ENCODE data around the gene TANGO2.

The TANGO2 gene, protein sequence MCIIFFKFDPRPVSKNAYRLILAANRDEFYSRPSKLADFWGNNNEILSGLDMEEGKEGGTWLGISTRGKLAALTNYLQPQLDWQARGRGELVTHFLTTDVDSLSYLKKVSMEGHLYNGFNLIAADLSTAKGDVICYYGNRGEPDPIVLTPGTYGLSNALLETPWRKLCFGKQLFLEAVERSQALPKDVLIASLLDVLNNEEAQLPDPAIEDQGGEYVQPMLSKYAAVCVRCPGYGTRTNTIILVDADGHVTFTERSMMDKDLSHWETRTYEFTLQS

DNA sequence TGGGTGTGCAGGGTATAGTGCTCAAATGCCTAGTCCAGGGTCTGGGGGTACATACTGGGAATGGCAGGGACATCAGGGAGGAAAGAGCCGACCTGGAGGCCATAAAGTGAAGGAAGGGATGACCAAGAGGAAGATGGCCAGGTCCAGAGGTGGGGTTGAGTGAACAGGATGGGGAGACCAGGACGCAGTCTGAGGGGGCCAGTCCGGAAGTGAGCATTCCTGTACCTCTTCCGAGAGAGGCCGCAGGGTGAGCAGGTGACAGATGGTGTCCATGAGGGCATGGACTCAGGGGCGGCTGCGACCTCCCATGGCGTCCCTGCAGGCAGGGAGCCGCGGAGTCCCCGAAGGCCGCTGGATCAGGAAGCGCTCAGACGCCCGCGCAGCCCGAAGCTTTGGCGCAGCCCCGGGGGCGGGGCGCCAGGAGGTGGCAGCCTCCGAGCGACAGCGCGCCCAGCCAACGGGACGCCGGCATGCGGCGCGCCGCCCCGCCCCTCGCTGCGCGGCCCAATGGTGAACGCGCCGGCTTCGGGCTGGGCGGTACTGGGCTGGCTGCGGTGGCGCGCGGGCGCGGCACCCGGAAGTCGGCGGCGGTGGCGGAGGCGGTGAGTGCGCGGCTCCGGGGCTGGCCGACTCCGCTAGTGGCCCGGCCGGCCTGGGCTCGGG is at the start of gene TANGO2:
Gene TANGO2 (plus strand): TSS at position 578 of the 663 bp plus-strand sequence. CDS start 15,689 bp downstream, outside the sequence.
- Histone ChIP-seq H3K27ac (peak within 1 kb of the TSS; percentile 73 to 98 (median 92)), H3K4me3 (peak within 1 kb of the TSS; percentile 57 to 98 (median 91))

DNA sequence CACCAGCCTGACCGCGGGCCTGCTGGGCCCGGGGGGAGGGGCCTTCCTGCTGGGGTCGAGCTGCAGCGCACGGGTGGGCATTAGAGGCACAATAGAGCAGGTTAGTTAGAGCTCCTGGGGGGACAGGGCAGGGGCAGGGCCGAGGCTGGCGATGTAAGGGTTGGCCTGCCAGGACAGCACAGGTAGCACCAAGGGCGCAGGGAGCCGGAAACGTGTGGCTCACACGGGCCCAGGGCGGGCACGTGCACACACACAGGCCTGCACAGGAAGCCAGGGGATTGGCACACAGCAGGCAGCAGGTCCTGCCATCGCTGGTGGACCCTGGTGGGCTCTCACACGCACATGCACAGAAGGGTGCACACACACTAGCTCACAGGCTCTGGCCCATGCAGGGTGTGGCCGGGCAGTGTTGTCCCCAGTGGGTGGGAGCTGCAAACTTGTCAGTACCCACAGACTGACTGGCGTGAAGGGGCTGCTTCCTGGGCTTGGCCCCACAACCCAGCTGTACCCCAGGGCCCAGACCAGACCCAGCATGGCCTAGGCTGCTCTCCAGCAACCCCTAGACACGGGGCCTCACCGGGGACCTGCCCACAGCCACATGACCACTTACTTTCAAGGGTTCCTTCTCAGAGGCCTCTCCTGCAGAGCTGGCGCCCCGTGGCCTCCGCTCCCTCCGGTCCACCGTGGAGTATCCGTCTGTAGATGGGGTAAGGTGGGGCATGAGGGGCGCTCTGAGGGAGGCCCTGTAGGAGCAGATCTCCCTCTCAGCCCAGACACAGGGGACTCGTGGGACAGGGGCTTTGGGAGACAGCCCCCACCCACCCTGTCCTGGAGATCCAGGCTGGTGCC is 49.4 kb upstream of the TANGO2 start:
- H3K27ac ChIP-seq = peak overlapping the region in 2 of 21 experiments; percentile 25 to 29
- H3K4me3 ChIP-seq = no peak overlapping the region

DNA sequence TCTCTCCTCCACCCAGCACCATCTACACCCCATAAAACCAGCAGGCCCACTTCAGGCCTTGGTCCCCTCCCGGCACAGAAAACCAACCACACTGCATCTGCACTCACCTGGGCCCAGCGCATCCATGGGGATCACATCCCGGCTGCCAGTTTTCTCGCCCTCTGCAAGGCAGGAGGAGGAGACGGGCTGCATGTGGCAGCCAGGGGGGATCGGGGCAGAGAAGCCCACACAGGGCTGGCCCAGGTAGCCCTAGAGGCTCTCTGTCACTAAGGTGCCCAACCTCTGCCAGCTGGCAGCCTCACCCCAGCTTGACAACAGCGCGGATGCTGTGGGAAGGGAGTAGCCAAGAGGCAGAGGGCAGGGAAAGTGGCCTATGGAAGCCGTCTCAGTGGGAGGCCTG is 48.7 kb upstream of the TANGO2 start:
- peak overlapping the region in 1 of 21 experiments; percentile 29 for H3K27ac ChIP-seq

DNA sequence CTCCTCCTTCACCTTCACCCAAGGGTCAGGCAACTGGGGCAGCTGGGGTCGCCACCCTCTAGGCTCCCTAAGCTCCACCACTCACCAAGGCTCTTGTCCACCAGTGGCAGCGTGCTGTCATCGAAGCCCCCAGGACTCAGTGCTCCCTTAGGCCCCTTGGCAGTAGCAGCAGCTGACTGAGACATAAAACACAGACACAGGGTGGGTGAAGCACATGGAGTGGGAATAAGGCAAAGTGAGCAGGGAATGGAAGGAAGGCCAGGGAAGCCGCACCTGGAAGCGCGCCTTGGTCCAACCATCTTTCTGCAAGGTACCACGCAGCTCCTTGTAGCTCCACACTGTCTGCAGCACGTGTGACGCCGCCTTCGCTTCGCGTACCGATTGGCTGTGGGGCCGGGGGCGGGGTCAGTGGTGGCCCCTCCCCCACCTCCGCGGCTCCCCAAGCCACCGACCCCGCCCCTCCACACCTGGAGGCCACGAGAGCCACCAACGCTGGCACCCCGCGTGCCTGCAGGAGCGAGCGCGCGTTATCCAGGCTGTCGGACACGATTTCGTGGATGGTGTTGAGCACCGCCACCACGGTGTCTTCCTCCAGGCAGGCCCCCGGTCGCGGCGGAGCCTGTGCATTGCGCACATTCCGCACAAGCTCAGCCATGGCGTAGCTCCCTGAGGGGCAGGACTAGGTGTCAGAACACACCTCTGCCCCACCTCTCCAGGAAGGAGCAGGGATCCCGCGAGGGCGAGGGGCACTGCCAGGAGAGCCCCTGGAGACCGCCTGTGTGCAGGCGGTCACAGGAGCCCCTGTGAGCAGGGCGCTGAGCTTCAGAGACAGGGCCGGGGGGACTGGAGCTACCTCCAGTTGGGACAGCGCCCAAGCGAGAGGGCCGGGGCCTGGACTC is 48.0 kb upstream of the TANGO2 start:
- no peak overlapping the region for H3K27ac ChIP-seq
- no peak overlapping the region for H3K4me3 ChIP-seq

More for the DNA sequence above, 48.7 kb upstream of the TANGO2 start:
- H3K4me3 ChIP-seq = no peak overlapping the region

DNA sequence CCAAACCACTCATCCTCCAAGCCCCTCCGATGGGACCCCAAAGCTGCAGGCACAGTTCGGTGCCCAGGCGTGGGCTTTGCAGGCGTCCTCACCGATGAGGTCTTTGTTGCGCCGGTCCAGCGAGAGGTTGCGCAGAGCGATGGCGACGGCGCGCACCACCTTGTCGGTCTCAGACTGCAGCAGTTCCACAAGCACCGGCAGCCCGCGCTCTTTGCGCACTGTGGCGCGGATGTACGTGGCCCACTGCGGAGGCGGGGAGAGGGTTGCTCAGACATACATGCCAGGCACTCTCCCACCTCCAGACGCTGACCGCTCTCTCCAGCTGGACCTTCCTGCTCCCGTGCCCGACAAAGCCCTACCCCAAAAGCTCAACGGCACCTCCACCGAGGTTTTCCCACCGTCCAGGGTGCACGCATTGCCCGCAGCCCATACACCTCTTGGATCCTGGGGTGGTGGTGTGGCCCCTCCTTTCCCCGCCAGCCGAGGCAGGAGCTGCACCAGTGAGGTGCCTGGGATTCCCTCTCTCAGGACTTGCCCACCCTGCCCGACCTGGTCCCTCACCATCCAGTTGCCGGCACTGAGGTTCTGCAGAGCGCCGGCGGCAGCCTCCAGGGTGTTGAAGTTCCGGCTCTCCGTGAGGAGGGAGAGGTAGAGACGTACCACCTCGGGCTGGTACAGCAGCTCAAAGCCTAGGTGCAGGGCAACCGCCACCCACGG is 47.2 kb upstream of the TANGO2 start:
- no peak overlapping the region for H3K27ac ChIP-seq
- H3K4me3 ChIP-seq = no peak overlapping the region

DNA sequence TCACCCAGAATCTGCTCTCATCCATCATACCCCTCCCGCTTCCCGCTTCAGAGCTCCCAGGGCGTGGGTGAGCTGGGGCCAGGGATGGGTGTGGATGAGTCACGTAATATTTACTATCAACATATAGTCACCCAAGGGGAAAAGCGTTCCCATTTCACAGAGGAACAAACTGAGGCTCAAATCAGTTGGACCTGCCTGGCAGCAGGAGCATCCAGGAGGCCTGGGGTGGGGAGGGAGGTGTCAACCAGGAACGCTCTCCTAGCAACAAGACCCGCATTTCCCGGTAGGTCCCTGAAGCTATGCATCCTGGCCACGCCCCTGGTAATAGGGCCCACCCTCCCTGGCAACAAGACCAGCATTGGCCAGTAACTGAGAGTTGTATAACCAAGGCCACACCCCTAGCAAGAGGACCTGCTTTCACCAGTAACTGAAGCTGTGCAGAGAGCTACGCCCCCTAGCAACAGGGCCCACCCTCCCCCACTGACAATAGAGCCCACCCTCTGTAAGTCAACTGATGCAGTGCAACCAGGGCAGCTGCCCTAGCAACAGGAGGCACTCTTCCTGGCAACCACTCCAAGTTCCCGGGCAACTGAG is 46.5 kb upstream of the TANGO2 start:
- H3K27ac ChIP-seq = peak overlapping the region in 1 of 21 experiments; percentile 30
- H3K4me3 ChIP-seq = no peak overlapping the region

DNA sequence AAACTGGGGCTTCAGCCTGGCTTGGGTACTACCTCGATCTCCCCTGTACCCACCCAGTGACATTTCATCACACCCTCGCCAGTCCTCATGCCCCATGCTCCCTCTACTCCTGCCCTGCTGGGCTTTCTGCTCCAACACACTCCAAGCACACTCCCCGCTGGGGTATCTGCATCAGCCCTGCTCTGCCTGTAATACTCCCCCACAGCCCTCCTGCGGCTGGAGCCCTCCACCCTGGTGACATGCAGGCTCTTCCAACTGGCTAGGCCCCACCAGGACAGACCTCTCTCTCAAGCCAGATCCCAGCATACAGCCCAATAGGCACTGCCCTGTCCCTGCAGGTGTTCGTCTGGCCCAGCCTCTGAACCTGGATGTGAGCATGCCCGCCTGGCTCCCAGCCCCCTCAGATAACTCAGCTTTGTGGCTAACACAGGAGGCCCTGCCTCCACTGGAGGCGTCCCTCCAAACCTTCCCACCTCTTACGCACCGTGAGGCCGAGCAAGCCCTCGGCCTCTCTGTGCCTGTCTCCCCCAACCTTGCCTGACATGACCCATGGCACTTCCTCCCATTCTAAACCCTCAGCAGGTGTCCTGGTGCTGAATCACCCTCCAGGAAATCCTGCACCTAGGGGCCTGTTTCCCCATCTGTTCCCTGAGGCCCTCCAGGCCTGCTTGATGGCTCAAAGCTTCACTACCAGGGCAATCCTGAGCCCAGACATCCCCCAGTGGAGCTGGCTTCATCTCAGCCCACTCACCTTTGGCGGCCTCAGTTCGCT is 45.8 kb upstream of the TANGO2 start:
- H3K27ac ChIP-seq = peak overlapping the region in 2 of 21 experiments; percentile 2 to 30
- H3K4me3 ChIP-seq = no peak overlapping the region

DNA sequence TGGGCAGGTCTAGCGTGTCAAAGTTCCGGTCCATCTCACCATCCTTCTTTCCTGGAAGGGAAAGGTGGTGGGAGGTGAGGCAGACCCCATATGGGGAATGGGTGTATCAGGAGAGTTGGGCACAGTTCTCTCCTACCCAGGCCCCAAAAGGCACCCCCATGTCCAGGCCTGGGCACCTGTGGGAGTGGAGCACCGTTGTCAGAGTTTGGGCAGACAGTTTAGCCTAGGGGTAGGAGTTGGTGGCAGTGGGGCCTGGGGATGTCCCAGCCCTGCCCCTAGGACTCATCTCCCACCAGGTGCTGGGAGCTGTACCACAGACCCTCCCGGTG is 45.2 kb upstream of the TANGO2 start:
- Histone ChIP-seq H3K4me3 (no peak overlapping the region), H3K27ac (peak overlapping the region in 1 of 21 experiments; percentile 2)

DNA sequence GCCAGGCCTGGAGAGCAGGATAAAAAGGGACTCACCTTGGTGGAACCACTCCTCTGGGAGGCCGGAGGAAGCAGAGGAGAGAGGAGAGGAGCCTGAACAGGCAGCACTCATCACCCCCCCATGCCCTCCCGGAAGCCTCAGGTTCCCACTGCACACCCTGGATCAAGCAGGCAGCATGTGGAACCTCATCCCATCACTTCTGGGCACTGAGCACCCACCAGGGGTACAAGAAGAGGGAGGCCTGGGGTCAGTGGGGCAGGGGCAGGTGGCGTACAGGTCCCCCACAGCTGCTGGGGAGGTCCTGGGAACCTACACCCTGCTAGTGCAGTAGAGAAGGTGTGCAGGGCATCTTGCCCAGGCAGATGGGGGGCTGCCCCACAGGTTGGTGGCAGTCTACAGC is 44.2 kb upstream of the TANGO2 start:
- Histone ChIP-seq H3K4me3 (no peak overlapping the region), H3K27ac (no peak overlapping the region)

DNA sequence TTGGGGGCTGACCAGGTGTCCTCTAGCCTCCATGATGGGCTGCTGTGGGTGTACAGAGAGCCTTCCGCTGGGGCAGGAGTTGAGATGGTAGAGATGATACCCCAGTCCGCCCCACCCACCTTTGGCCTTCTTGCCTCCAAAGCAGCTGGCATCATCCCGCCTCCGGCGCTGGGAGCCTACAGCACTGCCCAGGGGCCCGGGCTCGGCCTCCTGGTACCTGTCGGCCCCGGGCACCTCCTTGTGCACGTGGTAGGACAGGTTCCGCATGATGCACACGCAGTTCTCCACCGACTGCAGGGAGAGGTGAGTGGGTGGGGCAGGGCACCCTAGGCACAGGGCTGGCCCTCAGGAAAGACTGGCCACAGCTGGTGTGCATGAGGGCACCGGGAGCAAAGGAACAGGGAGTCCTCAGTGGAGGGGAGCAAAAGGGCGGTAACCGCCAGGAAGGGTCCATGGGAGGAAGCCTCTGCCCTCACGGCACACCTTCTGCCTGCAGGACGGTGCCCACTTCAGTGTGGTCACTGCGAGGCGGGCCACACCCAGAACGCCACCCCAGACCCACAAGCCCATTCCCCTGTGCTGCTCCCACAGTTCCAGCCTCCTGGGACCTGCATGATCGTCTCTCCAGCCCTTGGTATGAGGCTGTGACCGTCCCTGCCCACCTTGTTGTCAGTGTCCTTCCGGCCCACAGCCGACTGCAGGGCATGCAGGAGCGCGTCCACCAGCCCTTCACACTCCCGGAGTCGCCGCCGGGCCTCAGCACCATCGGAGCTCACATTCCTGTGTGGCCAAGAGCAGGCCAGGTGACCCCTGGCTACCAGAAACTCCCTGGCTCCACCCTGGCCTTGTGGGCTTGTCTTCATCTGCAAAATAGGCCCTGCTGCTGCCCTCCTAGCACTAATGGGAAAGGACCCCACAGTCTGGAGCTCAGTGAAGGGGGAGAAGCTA is 43.3 kb upstream of the TANGO2 start:
- no peak overlapping the region for H3K27ac ChIP-seq
- no peak overlapping the region for H3K4me3 ChIP-seq

DNA sequence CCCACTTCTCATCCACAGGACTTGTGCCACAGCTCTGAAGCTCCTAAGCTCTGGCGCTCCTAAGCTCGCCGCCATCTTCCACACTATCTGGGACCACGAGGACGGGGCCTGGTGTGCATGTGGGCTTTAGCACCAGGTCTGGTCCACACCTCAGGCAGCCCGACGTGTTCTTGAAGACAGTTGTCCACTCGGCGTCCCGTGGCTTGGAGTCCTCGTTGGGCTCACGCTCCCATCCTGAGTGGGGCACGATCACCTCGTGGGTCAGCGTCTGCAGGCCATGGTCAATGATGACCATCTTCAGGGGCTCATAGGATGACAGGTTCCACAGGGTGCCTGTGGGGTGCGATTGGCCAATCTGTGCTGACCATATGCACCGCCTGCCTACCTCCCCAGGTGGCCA is 42.2 kb upstream of the TANGO2 start:
- no peak overlapping the region for H3K27ac ChIP-seq
- no peak overlapping the region for H3K4me3 ChIP-seq

DNA sequence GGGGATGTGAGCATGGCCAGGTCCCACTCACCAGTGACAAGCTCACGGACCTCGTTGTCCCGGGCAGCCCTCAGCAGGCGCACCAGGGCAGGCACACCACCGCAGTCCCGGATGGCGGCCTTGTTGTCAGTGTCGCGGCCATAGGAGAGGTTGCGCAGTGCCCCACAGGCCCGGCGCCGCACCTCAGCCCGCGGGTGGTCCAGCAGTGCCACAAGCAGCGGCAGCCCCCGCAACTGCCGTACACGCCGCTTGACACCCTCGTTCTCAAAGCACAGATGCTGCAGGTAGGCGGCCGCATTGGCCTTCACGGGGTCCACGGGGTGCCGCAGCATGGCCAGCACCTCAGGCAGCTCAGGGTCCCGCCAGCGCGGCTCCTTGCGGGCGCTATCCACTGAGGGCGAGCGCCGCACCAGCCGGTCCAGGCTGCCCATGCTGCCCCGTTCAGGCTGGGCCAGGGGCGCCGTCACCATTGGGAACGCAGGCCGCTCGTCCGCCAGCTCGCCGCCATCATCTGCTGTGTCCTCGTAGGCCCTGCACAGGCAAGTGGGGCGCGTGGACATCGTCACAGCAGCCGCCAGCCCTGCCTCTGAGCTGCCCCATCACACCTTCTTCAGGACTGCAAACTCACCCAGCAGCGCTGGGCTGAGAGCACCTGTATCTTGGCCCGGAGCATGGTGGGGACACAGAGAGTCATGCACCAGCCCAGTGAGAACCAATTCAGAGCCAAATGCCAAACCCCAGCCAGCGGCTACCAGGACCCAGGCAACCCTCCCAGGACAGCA is 41.0 kb upstream of the TANGO2 start:
- no peak overlapping the region for H3K4me3 ChIP-seq
- H3K27ac ChIP-seq = no peak overlapping the region

DNA sequence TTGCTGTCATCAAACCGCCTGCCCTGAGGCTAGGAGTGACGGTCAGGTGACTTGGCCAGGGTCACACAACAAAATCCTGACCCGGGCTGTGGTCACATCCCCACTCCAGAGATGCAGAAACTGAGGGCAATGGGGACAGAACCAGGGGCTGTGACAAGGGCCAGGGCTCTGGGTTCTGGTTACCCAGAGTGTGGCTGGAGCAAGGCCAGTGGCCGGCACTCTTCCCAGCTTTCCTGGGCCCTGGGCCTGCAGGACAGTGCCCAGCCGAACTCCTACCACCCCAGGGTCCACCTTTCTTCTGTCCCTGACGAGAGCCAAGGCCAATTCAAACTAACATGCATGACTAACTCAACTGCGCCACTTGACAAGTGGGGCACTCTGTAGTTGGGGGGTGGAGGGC is 40.1 kb upstream of the TANGO2 start:
- no peak overlapping the region for H3K27ac ChIP-seq
- H3K4me3 ChIP-seq = no peak overlapping the region

DNA sequence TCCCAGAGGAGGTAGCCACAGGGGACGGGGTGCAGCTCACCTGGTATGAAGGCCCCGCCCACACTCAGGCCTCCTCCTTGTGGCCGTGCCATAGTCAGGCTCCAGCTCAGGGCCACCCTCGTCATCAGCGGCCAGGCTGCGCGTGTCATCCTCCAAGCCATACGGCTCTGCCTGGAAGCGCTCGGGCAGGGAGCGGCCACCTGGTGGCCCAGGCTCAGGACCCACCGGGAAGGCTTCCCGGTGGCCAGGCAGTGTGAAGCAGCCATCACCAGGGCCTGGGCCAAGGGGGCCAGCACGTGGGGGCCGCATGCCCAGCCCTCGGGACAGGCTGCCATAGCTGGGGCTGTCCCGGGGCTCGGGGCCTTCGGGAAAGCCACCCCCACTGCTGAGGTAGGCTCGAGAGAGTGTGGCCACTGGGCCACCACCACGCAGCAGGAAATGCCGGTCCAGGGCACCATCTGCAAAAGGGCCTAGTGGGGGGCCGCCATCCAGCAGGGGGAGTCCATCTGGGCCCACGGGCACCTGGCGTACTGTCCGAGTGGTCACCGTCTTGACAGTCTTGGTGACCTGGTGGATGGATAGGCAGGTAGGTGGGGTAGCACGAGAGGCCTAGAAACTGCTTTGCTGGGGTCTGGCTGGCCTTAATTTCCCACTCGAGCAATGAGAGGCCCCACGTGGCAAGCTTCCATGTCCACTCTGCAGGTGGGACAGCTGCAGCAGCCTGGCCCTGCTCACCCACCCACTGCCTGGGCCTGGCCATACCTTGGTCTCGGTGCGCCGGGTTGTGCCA is 39.5 kb upstream of the TANGO2 start:
- H3K27ac ChIP-seq = no peak overlapping the region
- H3K4me3 ChIP-seq = no peak overlapping the region

All from skin epidermis (tissue), 12 donors.